Ovary (tissue), 3 donors: ENCODE data around the gene HBP1.

Experiments used
- CTCF ChIP-seq, 3 donors: fragments of 450-650 bp in 2 of 3; fragments of 200-600 bp in 1 of 3; IDR thresholded peaks; one replicate each; pipeline versions ENCODE4 v1.5.1 to v1.8.0; 2016 to 2022; ENCODE audit warnings: antibody characterized with exemption in 3 of 3, mild to moderate bottlenecking in 1 of 3
- POLR2A ChIP-seq: fragments of 450-650 bp; IDR thresholded peaks from one replicate; pipeline ENCODE4 v1.6.1; 2017; ENCODE audit warnings: antibody characterized with exemption, mild to moderate bottlenecking, moderate library complexity
- donor health status: DM: no; HTN: no; CAD: no.

GRCh38 chr7:107152011-107152410 is 16.8 kb upstream of the HBP1 start:
- no peak for TF ChIP-seq CTCF (IDR thresholded peaks at IDR 0.05)
- TF ChIP-seq POLR2A: no peak
